C4-2B (cell line): ENCODE measurements around the gene PCDHB7.
"Not testable (repeated sequence)": the region's sequence is repeated elsewhere in the genome, so short reads cannot be mapped to it uniquely, and the experiment has no call there.

Experiments
- H3K27ac ChIP-seq: fragments of 450-650 bp; 2 replicates; pipeline ENCODE4 v1.5.1; 2017
- CTCF ChIP-seq: fragments of 450-650 bp; conservative IDR thresholded peaks from 2 replicates; pipeline ENCODE4 v1.5.1; 2017; ENCODE audit warnings: mild to moderate bottlenecking
- ZFX ChIP-seq: fragments of 450-650 bp; IDR thresholded peaks from 2 replicates; pipeline ENCODE4 v1.6.1; 2017

PCDHB7 gene

GRCh38 chr5:141196363-141196762 is 23.9 kb downstream of the PCDHB7 start:
- no peak for TF ChIP-seq CTCF
- no peak for TF ChIP-seq ZFX
- H3K27ac ChIP-seq, result no peak overlapping the region

- TF ChIP-seq ZFX (no peak), CTCF (peak; percentile 45)
- no peak within 1 kb of the TSS for H3K27ac ChIP-seq
These were observed 27.2 kb downstream of the PCDHB7 start, which contains the start of gene PCDHB11 for GRCh38 chr5:141199359-141200235. Gene PCDHB11 (plus strand): TSS chr5:141199627. CDS start chr5:141199775, 148 bp downstream.

- not testable (repeated sequence) for H3K27ac ChIP-seq
These were observed 28.7 kb downstream of the PCDHB7 start for GRCh38 chr5:141201126-141201525.

- H3K27ac ChIP-seq, result not testable (repeated sequence)
These were observed 29.2 kb downstream of the PCDHB7 start for GRCh38 chr5:141201646-141202045.

- TF ChIP-seq CTCF (peak; percentile 48), ZFX (no peak)
- H3K27ac ChIP-seq, result no peak within 1 kb of the TSS
These were observed 36.0 kb downstream of the PCDHB7 start, which contains the start of gene PCDHB12 for GRCh38 chr5:141208478-141208877. Gene PCDHB12 (plus strand): TSS chr5:141208719. CDS start chr5:141208908, 189 bp downstream.

- H3K27ac ChIP-seq, result not testable (repeated sequence)
These were observed 37.8 kb downstream of the PCDHB7 start for GRCh38 chr5:141210281-141210680.

GRCh38 chr5:141210849-141211248 is 38.4 kb downstream of the PCDHB7 start:
- H3K27ac ChIP-seq, result not testable (repeated sequence)

GRCh38 chr5:141213656-141214339 is 41.4 kb downstream of the PCDHB7 start, which contains the start of gene PCDHB13:
Gene PCDHB13 (plus strand): TSS chr5:141213919. CDS start chr5:141214124, 205 bp downstream.
- peak; percentile 70 for TF ChIP-seq CTCF
- not testable (repeated sequence) for H3K27ac ChIP-seq

GRCh38 chr5:141214583-141214982 is 42.1 kb downstream of the PCDHB7 start:
- not testable (repeated sequence) for H3K27ac ChIP-seq

- H3K27ac ChIP-seq, result not testable (repeated sequence)
These were observed 43.1 kb downstream of the PCDHB7 start for GRCh38 chr5:141215504-141215903.

- H3K27ac ChIP-seq, result not testable (repeated sequence)
These were observed 43.6 kb downstream of the PCDHB7 start for GRCh38 chr5:141216035-141216434.
